Measurements from ENCODE around the gene NR1I3. TPM values are rescaled to one million over a fixed set of nuclear protein-coding genes. Genes with fewer than 3 reads are reported as not detected.

Gene NR1I3
- total RNA-seq, result not detected in 2 replicates

GRCh38 chr1:161238039-161238473 lies at the start of gene NR1I3:
Gene NR1I3 (minus strand): TSS chr1:161238203. CDS start chr1:161236565, 1,638 bp downstream.

GRCh38 chr1:161258439-161259344 lies 20.7 kb upstream of the NR1I3 start, which contains the start of gene PCP4L1:
Gene PCP4L1 (plus strand): TSS chr1:161258745. CDS start chr1:161258975, 230 bp downstream.

GRCh38 chr1:161225534-161226319 lies 12.3 kb downstream of the NR1I3 start, which contains the start of gene TOMM40L:
Gene TOMM40L (plus strand): TSS chr1:161226060. CDS start chr1:161226490, 430 bp downstream.

GRCh38 chr1:161215076-161215475 lies 22.9 kb downstream of the NR1I3 start, which contains the start of gene FCER1G:
Gene FCER1G (plus strand): TSS chr1:161215295. CDS start chr1:161215322, 27 bp downstream.

GRCh38 chr1:161201836-161202712 lies 35.9 kb downstream of the NR1I3 start, which contains the start of gene NDUFS2:
Gene NDUFS2 (plus strand): TSS chr1:161202367. CDS start chr1:161202386, 19 bp downstream.

GRCh38 chr1:161198897-161199431 lies 39.0 kb downstream of the NR1I3 start, which contains the start of gene ADAMTS4:
Gene ADAMTS4 (minus strand): TSS chr1:161199054. CDS start chr1:161198627, 427 bp downstream.

Other genes with a start within 250 kb of the NR1I3 start
- gene F11R, start 217.1 kb downstream of the NR1I3 start, total RNA-seq, result 67.0 and 77.2 TPM in 2 replicates
- gene TSTD1, start 199.2 kb downstream of the NR1I3 start, total RNA-seq, result 1.5 TPM in 1 of 2 replicates, not detected in the other
- 59.0 and 59.1 TPM in 2 replicates for gene USF1, start 192.2 kb downstream of the NR1I3 start, total RNA-seq
- gene ARHGAP30, start 168.3 kb downstream of the NR1I3 start, total RNA-seq, result 0.13 and 0.20 TPM in 2 replicates
- 0.47 and 0.54 TPM in 2 replicates for gene NECTIN4, start 148.6 kb downstream of the NR1I3 start, total RNA-seq
- 1.1 and 2.6 TPM in 2 replicates for gene KLHDC9, start 139.8 kb downstream of the NR1I3 start, total RNA-seq
- gene PFDN2, start 120.2 kb downstream of the NR1I3 start, total RNA-seq, result 63.7 and 71.8 TPM in 2 replicates
- 20.9 and 27.4 TPM in 2 replicates for gene NIT1, start 120.1 kb downstream of the NR1I3 start, total RNA-seq
- 19.4 and 31.8 TPM in 2 replicates for gene DEDD, start 105.5 kb downstream of the NR1I3 start, total RNA-seq
- gene UFC1, start 84.2 kb downstream of the NR1I3 start, total RNA-seq, result 72.6 and 84.7 TPM in 2 replicates
- 5.7 and 7.1 TPM in 2 replicates for gene USP21, start 78.7 kb downstream of the NR1I3 start, total RNA-seq
- gene PPOX, start 71.8 kb downstream of the NR1I3 start, total RNA-seq, result 10.7 and 12.0 TPM in 2 replicates
- 30.5 and 39.7 TPM in 2 replicates for gene B4GALT3, start 60.7 kb downstream of the NR1I3 start, total RNA-seq
- gene ADAMTS4, start 39.1 kb downstream of the NR1I3 start, total RNA-seq, result 26.7 and 28.6 TPM in 2 replicates
- 102 and 119 TPM in 2 replicates for gene NDUFS2, start 35.8 kb downstream of the NR1I3 start, total RNA-seq
- gene FCER1G, start 22.9 kb downstream of the NR1I3 start, total RNA-seq, result not detected in 2 replicates
- gene APOA2, start 14.6 kb downstream of the NR1I3 start, total RNA-seq, result not detected in 2 replicates
- 21.1 and 22.1 TPM in 2 replicates for gene TOMM40L, start 12.1 kb downstream of the NR1I3 start, total RNA-seq
- not detected in 2 replicates for gene PCP4L1, start 20.5 kb upstream of the NR1I3 start, total RNA-seq
- gene MPZ, start 71.8 kb upstream of the NR1I3 start, total RNA-seq, result 1.8 and 2.1 TPM in 2 replicates
- 40.2 and 58.0 TPM in 2 replicates for gene SDHC, start 76.2 kb upstream of the NR1I3 start, total RNA-seq
- not detected in 2 replicates for gene CFAP126, start 129.7 kb upstream of the NR1I3 start, total RNA-seq

Data from mammary microvascular endothelial cell (primary cell).